HG03521 (cell line): Measurements from ENCODE around the gene BRD3.
A peak's percentile ranks its signal among the peaks of the same experiment; 100 is the strongest.
"Not testable (repeated sequence)": the region's sequence is repeated elsewhere in the genome, so short reads cannot be mapped to it uniquely, and the experiment has no call there.

Experiments
- ATAC-seq: cut with Tn5 transposase; IDR thresholded peaks from one replicate; pipeline ENCODE4 v1.9.1; 2021; ENCODE audit warnings: mild to moderate bottlenecking, moderate library complexity; ENCODE audit not compliant: unreplicated experiment

The BRD3 gene

DNA sequence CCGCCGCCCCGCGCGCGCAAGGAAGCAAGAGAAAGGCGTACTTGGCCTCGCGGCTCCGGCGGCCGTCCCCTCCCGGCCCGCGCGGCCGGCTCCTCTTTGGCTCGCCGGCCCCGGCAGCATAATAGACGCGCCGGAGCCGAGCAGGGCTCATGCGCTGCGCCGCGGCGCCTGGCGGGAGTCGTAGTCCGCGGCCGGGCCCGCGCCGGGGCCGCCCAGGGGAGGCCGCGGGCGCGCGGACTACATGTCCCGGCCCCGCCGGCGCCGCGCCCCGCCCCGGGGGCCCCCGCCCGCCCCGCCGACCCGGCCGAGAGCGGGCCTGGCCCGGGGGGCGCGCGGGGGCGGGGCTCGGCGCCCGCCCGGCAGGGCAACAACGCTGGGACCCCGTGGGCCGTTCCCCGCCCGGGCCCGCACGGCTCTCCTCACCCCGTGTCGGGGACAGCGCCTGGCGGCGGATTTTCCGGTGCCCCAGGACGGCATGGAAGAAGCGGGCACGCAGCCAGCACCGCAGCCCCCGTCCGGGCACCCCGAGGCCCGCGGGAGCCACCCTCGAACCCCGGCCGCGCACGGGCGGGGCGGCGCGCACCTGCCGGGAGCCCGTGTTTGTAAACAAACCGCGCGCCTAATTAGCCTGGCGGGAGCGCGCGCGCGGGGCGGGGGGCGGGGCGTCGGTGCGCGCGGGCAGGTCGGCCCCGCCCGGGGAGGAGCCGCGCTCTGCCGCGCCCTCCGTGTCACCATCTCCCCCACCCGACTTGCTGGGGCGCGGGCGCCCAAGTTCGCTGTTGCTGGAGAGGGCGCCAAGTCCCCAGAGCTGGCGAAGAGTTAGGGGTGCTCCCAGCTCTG, at the start of gene BRD3:
BRD3 (minus strand) TSS at position 123 of the 840 bp plus-strand sequence. CDS start 14,549 bp downstream, outside the sequence.
- peak; percentile 80 for ATAC-seq

DNA sequence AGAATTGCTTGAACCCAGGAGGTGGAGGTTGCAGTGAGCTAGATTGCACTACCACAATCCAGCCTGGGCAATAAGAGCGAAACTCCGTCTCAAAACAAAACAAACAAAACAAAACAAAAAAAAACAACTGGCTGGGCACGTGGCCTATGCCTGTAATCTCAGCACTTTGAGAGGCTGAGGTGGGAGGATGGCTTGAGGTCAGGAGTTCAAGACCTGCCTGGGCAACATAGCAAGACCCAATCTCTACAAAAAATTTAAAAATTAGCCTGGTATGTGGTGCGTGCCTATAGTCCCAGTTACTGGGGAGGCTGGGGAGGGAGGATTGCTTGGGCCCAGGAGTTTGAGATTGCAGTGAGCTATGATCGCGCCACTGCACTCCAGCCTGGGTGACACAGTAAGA, 44.7 kb upstream of the BRD3 start:
- no peak for ATAC-seq

DNA sequence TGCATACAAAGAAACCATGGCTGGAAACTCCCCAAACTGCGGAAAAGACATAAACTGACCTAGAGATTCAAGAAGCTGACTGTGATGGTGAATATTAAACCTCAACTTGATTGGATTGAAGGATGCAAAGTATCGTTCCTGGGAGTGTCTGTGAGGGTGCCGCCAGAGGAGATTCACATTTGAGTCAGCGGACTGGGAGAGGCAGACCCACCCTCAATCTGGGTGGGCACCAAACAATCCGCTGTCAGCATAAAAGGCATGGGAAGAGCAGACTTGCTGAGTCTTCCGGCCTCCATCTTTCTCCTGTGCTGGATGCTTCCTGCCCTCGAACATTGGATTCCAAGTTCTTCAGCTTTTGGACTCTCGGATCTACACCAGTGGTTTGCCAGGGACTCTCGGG, 43.2 kb upstream of the BRD3 start:
- no peak for ATAC-seq

DNA sequence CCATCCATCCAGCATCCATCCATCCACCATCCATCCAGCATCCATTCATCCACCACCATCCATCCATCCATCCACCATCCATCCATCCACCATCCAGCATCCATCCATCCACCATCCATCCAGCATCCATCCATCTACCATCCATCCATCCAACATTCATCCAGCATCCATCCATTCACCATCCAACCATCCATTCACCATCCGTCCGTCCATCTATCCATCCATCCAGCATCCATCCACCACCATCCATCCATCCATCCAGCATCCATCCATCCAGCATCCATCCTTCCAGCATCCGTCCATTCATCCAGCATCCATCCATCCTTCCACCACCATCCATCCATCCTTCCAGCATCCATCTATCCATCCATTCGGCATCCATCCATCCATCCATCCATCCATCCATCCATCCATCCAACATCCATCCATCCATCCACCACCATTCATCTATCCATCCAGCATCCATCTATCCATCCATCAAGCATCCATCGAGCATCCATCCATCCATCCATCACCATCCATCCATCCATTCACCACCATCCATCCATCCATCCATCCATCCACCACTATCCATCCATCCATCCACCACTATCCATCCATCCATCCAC, 35.7 kb upstream of the BRD3 start:
- no peak for ATAC-seq

DNA sequence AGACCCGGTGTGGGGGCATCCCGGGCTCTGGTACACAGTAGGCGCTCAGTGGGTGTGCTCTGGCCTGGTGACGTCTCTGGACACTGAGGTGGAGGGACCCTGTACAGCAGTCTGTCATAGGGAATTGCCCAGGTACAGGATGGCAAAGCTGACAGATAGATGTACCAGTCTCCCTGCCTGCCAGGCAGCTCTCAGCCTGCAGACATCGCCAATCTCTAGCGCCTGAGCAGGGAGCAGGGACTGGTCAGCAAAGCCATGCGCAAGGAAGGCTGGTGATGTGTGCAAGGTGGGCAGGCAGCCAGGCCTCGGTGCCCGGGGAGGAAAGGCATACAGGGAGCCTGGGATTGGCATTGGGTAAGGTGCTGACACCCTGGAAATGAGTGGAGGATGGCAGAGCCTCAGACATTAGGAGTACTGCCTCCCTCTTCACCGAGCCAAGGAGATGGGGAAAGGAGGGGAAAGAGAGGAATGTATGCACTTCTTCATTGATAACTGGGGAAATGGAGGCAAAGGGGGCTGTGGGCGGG, 33.9 kb upstream of the BRD3 start:
- ATAC-seq, result no peak

DNA sequence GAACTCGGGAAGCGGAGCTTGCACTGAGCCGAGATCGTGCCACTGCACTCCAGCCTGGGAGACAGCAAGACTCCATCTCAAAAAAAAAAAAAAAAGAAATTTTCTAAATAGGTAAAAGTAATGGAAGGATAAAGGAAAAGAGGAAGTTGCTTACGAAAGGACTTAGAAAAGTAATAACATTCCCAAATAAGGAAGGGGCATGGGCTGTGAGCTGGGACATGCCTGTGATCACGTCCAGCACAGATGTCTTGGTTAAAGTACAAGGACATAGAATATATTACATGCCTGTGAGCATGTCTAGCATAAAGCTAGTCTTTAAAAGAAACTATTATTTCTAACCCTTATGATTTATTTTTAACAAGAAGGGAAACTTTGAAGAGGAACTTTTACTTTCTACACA, 33.3 kb upstream of the BRD3 start:
- not testable (repeated sequence) for ATAC-seq

DNA sequence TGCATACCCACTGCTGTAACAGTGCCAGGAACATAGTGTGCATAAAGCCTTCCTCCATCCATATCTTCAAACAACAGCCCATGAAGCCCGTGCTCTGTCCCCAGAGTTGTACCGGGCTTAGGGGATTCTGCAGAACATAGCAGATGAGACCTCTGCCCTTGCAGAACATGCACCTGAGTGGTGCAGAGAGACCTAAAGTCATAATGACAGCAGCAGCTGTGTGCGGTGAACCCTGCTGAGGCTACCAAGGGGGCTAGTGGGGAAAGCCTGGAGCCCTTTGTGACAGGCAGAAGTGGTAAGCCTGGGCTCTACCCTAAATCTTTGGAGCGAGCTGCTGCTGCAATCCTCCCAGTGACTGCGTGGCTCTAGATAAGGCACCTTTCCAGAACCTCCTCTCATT, 32.2 kb upstream of the BRD3 start:
- ATAC-seq, result no peak

DNA sequence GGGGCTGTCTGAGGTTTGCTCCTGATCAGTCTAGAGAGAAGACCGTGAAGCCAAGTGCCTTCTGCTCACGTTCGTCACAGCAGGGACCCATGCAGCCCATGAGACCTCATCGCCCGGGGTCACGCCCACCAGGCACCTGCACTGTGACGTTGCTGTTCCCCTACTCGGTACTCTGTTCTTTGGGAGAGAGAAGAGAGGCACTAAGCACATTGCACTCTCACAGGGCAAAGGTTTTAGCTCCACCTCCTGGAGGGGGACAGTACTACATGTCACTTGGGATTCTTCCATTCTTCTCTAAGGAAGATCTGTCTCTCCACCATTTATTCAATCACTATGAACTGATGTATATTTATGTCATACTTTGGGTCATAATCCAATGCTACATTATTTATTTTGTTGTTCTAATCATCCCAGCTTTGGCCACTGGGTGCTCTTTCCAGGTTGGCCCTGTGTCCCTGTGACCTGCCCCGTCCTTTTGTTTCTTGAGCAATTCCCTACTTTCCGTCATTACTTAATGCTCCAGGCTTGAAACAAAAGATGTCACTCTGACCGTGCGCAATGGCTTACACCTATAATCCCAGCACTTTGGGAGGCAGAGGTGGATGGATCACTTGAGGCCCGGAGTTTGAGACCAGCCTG, 31.4 kb upstream of the BRD3 start:
- no peak for ATAC-seq

DNA sequence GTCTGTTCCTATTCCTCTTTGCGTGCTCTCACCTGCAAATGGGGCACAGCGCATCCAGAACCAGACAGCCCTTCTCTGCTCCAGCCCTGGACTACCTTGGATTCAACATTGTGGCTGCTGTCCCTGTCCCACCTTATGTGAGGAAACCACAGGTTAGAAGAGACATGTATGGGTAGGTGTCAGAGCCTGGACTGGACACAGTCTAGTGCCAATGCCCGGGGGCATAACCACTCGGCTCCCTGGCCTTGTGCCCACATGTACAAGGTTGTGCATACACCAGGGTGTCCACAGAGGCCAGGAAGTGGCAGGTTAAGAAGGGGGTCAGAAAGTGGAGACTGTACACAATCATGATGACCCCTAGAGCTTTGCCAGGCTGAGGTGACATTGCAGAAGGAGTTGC, 22.1 kb upstream of the BRD3 start:
- ATAC-seq, result no peak

DNA sequence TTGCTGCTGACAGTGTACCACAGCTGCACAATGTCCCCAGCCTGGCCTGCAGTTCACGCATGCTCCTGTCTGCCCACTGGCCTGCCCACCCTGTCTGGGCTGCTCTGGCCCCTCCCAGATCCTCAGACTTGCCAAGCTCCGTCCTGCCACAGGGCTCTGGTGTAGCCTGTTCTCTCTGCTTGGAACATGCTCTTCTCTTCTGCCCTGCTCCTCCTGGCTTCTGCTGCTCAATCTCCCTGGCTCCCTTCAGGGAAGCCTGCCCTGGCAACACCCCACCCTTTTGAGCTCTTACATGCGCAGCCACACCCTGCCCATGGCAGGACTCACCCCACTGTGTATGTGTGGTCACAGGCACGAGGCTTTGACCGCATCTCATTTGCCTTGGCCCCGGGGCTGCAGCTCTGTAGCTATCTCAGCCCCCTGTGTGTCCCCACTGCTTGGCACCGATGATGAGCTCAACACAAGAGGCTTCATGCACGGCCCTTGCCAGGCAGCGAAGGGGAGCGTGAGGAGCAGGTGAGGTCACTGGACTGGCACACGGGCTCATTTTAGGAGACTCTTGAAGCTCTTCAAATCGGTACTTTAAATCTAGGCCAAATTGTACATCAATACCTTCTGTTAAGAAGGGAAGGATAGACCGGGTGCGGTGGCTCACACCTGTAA, 20.4 kb upstream of the BRD3 start:
- no peak for ATAC-seq

DNA sequence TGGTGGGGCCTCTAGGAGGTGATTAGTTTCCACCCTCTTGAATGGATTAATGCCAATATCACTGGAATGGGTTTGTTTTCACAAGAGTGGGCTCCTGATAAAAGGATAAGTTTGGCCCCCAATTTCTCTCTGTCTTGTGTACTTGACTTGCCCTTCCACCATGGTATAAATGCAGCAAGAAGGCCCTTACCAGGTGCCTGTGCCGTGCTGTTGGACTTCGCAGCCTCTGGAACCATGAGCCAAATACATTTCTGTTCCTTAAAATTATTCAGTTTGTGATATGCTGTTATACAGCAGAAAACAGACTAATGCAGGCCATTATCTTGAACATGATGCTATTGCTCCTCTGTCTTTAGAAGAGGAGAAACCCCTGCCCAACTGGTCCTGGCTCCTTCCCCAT, 17.8 kb upstream of the BRD3 start:
- ATAC-seq, result no peak

DNA sequence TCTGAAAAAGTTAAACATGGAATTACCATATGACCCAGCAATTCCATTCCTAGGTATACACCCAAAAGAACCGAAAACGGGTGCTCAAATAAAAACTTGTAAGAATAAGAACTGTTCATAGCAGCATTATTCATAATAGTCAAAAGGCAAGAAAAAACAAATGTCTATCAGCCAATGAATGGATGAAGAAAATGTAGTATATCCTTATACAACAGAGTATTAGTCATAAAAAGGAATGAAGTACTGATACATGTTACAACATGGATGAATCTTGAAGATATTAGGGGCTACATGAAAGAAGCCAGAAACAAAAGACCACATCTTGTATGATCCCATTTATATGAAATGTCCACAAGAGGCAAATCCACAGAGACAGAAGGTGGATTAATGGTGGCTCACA, 15.6 kb upstream of the BRD3 start:
- ATAC-seq, result no peak

DNA sequence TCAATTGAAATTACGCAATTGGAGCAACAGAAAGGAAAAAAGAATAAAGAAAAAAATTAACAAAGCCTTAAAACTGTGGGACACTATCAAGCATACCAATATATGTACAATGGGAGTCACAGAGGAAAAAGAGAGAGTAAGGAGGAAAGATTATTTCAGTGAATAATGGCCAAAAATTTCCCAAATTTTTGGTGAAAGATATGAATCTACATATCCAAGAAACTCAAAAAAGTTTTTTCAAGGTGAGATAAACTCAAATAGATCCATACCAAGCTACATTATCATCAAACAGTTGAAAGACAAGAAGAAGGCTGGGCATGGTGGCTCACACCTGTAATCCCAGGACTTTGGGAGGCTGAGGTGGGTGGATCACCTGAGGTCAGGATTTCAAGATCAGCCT, 8.8 kb upstream of the BRD3 start:
- ATAC-seq, result no peak

DNA sequence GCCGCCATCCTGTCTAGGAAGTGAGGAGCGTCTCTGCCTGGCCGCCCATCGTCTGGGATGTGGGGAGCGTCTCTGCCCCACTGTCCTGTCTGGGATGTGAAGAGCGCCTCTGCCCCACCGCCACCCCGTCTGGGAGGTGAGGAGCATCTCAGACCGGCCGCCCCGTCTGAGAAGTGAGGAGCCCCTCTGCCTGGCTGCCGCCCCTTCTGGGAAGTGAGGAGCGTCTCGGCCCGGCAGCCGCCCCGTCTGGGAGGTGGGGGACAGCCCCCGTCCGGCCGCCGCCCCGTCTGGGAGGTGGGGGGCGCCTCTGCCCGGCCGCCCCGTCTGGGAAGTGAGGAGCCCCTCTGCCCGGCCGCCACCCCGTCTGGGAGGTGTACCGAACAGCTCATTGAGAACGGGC, 7.9 kb upstream of the BRD3 start:
- ATAC-seq, result not testable (repeated sequence)

DNA sequence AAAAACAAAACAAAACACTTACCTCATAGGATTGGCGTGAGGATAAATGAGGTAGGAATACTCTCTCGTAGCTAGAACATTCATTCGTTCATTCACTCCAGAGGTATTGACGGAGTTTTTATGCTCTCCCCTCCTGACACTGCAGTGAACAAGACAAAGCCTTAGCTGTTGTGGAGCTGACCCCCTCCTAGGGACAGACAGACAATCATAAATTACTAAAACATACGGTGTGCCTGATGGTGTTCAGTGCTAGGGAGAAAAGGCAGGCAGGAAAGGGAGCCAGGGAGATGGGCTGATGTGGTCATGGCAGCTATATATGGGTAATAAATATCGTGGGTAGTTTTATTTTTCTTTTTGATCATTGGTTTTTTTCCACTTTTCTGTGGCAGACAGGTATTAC, 5.7 kb upstream of the BRD3 start:
- ATAC-seq, result no peak

DNA sequence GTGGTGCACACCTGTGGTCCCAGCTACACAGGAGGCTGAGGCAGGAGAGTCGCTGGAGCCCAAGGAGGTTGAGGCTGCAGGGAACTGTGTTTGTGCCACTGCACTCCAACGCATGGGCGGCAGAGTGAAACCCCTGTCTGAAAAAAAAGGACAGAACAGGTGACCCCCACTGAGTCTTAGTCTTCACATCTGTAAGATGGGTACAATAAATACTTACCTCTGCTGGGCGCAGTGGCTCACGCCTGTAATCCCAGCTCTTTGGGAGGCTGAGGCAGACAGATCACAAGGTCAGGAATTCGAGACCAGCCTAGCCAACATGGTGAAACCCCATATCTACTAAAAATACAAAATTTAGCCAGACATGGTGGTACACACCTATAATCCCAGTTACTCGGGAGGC, 4.9 kb upstream of the BRD3 start:
- ATAC-seq, result not testable (repeated sequence)

DNA sequence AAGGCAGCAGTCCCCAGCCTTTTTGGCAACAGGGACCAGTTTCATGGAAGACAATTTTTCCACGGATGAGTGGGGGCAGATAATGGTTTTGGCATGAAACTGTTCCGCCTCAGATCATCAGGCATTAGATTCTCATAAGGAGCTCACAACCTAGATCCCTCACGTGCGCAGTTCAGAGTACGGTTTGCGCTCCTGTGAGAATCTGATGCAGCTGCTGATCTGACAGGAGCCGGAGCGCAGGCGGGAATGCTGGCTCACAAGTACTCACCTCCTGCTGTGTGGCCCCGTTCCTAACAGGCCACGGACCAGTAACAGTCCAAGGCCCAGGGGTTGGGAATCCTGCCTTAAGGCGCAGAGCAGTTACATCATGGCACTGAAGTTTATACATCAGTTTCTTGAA, 3.3 kb upstream of the BRD3 start:
- no peak for ATAC-seq

DNA sequence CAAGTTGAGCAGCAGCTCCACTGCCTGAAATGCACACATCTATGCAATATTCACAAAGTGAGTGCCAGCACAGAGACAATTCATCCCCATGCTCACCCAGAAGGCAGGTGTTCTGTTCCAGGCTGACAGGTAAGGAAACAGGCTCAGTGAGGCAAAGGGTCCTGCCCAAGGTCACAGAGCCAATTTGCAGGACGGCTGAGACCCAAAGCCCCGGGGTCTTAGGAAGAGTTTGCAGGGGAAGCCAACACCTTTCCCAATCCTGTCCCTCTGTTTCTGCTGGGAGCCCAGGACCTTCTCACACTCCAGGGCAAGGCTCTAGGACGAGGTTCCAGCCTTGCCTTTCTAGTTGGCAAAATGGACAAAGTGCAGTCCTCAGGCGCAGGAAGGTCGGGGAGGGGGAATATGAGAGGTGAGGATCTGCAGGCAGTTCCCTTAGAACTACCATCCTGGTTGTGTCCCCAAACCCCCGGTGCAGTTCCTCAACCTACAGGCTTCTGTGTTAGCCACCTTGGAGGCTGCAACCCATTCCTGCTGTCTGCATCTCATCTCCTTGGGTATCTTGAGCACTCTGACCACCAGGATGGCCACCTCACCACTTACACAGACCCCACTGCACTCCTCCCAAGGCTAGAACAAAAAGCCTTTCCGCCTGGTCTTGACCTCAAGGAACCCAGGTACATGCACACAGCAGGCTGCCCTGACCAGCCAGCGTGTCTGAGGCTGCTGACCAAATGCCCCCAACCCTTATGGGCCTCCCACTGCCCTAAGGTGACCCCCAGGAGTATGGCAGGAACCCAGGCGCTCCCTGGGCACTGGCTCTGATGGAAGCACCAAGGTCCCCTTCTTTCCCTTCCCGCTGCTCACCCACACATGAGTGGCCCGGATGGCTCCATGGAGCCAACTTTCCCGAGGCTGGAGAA, 1.9 kb upstream of the BRD3 start:
- no peak for ATAC-seq

DNA sequence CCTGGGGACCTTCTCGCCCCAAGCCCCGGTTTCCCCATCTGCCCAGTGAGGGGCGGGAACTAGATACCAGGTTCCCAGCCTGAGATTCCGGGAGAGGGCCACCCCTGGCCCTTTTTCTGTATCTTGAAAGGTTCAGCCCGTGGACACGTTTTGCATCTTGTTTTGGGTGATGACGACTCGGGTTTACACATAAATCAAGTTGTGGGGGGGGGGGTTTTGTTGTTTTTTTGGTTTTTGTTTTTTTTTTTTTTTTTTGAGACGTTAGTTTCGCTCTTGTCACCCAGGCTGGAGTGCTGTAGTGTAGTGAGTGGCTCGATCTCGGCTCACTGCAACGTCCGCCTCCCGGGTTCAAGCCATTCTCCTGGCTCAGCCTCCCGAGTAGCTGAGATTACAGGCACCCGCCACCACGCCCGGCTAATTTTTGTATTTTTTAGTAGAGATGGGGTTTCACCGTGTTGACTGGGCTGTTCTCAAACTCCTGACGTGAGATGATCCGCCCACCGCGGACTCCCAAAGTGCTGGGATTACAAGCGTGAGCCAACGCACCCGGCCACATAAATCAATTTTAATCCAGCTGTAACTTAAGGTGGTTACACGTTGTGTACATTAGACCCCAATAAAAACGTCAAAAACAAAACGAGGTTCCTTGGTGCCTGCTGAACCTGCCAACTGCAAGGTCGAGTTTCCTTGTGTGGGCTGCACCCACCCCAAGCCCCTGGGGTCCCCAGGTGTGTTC, 1.1 kb upstream of the BRD3 start:
- no peak for ATAC-seq
